HG02973 (cell line): ENCODE measurements around the gene RPP21.
"Not testable (repeated sequence)": the region's sequence is repeated elsewhere in the genome, so short reads cannot be mapped to it uniquely, and the experiment has no call there.

Experiments
- ATAC-seq: cut with Tn5 transposase; IDR thresholded peaks from one replicate; pipeline ENCODE4 v1.9.1; 2021; ENCODE audit warnings: moderate library complexity; ENCODE audit not compliant: unreplicated experiment

RPP21 gene

GRCh38 chr6:30329331-30329730 lies 15.6 kb upstream of the RPP21 start:
- ATAC-seq = no peak

- ATAC-seq = no peak
These were observed 13.0 kb upstream of the RPP21 start for GRCh38 chr6:30331981-30332380.

- ATAC-seq = no peak
These were observed 10.7 kb upstream of the RPP21 start for GRCh38 chr6:30334075-30334783.

DNA sequence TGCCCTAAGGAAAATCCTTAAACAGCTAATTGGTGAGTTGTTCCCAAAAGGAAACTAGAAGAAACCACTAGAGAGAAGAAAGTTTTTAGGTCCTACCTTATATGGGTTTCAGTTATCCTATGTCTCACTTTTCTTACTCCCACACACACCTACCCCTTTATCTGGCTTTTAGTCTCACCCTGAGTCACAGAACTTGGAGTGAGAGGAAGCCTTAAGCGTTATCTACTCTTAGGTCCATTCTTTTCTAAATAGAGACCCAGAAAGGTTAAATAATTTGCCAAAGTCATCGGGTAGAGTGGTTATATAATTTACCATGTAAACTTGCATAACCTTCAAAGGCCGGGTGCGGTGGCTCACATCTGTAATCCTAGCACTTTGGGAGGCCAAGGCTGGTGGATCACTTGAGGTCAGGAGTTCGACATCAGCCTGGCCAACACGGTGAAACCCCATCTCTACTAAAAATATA lies 4.3 kb upstream of the RPP21 start:
- ATAC-seq = no peak

GRCh38 chr6:30341218-30341617 lies 3.7 kb upstream of the RPP21 start:
- no peak for ATAC-seq

DNA sequence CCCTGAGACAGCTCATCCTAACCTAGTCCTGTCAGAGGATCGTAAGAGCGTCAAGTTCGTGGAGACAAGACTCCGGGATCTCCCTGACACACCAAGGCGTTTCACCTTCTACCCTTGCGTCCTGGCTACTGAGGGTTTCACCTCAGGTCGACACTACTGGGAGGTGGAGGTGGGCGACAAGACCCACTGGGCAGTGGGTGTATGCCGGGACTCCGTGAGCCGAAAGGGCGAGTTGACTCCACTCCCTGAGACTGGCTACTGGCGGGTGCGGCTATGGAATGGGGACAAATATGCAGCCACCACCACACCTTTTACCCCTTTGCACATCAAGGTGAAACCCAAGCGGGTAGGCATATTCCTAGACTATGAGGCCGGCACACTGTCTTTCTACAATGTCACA lies 3.2 kb upstream of the RPP21 start:
- no peak for ATAC-seq

- no peak for ATAC-seq
These were observed 627 bp upstream of the RPP21 start for GRCh38 chr6:30344191-30344867.

DNA sequence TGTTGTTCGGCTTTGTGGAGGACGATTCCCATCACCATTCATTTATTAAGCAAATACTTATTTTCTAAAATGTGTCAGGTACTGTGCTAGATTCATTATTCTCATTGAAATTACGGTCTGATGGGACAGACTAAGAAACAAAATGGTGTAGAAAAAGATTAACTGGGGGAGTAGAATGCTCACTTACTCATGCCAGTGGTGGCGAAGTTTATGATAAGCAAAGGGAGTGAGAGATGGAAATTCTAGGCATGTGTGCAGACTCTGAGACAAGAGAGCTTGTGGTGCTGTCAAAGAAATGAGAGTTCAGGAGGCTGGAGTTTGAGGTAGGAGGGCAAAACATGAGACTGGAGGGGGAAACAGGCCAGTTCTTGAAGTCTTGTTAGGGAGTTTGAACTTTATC lies 896 bp downstream of the RPP21 start:
- ATAC-seq = no peak

- ATAC-seq = no peak
These were observed 4.0 kb downstream of the RPP21 start for GRCh38 chr6:30348957-30349356.

GRCh38 chr6:30349421-30350177 lies 4.6 kb downstream of the RPP21 start:
- no peak for ATAC-seq

DNA sequence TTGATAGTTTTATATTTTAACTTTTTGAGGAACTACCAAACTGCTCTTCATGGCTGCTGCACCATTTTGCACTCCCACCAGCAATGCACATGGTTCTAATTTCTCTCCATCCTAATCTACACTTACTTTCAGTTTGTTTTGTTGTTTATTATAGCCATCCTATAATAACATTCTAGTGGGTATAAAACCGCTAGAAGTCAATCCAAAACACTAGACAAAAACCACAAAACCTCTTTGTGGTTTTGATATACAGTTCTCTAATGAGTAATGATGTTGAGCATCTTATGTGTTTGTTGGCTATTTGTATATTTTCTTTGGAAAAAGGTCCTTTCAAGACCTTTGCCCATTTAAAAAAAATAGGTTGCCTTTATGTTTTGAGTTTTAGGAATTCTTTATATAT lies 5.6 kb downstream of the RPP21 start:
- no peak for ATAC-seq

- no peak for ATAC-seq
These were observed 7.6 kb downstream of the RPP21 start for GRCh38 chr6:30352550-30352949.

- no peak for ATAC-seq
These were observed 10.3 kb downstream of the RPP21 start for GRCh38 chr6:30355281-30355680.

- ATAC-seq = no peak
These were observed 11.6 kb downstream of the RPP21 start for GRCh38 chr6:30356536-30356935.

GRCh38 chr6:30357678-30358540 lies 13.0 kb downstream of the RPP21 start:
- no peak for ATAC-seq

DNA sequence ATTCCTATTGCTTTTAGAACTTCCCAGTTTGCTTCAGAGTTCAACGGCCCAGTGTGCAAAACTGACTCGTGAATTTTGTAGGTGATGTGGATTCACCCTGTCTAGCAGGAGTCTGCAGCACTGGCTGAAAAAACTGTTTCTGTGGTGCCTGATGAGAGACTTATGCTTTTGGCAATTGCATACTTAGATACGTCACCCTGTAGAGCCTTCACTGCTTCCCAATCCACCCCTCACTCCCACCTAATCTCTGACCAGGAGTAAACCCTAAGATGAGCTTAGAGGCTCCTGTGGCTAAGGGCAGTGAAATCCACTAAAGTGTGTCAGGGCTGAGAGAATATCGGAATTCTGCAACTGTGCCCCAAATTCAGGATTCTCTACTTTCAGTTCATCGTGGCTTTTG lies 14.3 kb downstream of the RPP21 start:
- no peak for ATAC-seq

DNA sequence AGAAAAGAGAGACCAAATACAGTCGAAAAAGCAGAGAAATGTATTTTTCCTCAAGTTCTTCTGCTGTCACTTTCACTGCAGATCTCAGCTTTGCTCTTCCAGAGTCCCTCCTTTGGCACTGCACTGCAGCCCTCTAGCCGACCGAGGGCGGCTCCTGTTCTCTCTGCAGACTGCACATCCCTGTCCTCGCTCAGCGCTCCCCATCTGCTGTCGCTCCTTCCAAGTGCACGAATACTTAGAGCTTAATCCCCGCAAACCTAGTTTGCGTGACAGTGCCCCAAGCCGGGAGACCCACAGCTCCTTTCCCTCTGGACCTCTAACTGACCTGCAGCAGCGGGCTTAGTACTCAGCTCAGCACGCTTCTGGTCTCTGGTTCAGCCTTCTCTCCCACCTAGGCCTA lies 15.2 kb downstream of the RPP21 start:
- ATAC-seq = no peak

DNA sequence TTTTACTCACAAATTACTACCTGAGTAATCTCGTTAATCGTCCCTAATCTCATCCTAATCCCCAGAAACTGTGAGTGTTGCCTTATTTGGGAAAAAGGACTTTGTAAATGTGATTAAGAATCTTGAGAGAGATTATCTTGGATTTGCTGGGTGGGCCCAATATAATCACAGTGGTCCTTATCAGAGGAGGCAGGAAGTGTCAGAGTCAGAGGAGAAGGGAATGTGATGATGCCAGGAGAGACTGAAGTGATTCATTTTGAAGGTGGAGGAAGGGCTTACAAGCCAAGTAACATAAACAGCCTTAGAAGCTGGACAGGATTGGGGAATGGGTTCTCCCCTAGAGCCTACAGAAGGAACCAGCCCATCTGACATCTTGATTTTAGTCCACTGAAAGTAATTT lies 16.7 kb downstream of the RPP21 start:
- no peak for ATAC-seq

DNA sequence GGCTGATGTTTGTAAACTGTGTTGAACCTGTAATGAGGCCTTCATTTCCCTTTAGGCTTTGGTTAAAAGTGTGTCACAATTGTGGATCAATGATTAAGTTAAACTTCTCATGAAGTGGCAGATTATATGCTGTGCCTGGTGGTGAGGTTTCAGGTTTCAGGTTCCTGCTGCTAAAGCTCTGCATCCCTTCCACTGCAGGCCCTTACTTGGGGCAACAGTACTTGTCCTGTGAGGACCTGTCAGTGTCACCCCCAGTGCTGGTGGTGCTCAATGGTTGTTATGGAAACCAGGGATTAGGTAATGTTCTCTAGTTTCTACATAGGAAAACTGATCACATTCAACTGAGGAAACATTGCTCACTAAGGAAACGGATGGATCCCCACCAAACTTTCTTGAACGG lies 18.5 kb downstream of the RPP21 start:
- no peak for ATAC-seq

GRCh38 chr6:30364591-30364990 lies 19.6 kb downstream of the RPP21 start:
- ATAC-seq = no peak

DNA sequence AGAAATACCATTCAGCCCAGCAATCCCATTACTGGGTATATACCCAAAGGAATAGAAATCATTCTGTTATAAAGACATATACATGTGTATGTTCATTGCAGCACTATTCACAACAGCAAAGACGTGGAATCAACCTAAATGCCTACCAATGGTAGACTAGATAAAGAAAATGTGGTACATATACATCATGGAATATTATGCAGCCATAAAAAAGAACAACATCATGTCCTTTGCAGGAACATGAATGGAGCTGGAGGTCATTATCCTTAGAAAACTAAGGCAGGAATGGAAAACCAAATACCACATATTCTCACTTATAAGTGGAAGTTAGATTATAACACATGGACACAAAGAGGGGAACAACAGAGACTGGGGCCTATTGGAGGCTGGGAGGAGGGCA lies 24.3 kb downstream of the RPP21 start:
- ATAC-seq = not testable (repeated sequence)
